Lung (tissue), 12 donors: ENCODE measurements around the gene PDZD4. TPM values are rescaled to one million over a fixed set of nuclear protein-coding genes. Genes with fewer than 3 reads are reported as not detected.

Source experiments
- ATAC-seq: fragments of 200-7000 bp; cut with Tn5 transposase; one replicate; pipeline ENCODE4 v1.9.1; 2020; ENCODE audit warnings: moderate number of reproducible peaks; ENCODE audit not compliant: insufficient read depth, low FRiP score
- DNase-seq, 3 donors: peaks; one replicate each; pipeline ENCODE4 v3.0.0-alpha.2; 2013 to 2017
- H3K27ac ChIP-seq, 2 donors: one replicate each; pipeline ENCODE4 v1.5.1; 2013; ENCODE audit warnings: mild to moderate bottlenecking in 2 of 2, moderate library complexity in 2 of 2, control low read depth in 1 of 2, inconsistent platforms in 1 of 2, low read depth in 1 of 2, low read length in 1 of 2
- H3K27me3 ChIP-seq, 3 donors: one replicate each; pipeline ENCODE4 v1.5.1; 2013; ENCODE audit warnings: low read length in 2 of 3; ENCODE audit not compliant: control insufficient read depth in 3 of 3, insufficient read depth in 3 of 3
- H3K36me3 ChIP-seq, 4 donors: one replicate each; pipeline ENCODE4 v1.5.1; 2013; ENCODE audit warnings: low read length in 4 of 4, mild to moderate bottlenecking in 1 of 4, moderate library complexity in 1 of 4; ENCODE audit not compliant: control insufficient read depth in 4 of 4, insufficient read depth in 4 of 4
- H3K4me1 ChIP-seq, 5 donors: one replicate each; pipeline ENCODE4 v1.5.1; 2013; ENCODE audit warnings: low read length in 5 of 5, mild to moderate bottlenecking in 2 of 5, moderate library complexity in 1 of 5; ENCODE audit not compliant: control insufficient read depth in 5 of 5, insufficient read depth in 5 of 5
- H3K4me3 ChIP-seq: one replicate; pipeline ENCODE4 v1.5.1; 2013; ENCODE audit warnings: mild to moderate bottlenecking, control low read depth, moderate library complexity
- H3K9ac ChIP-seq, 2 donors: one replicate each; pipeline ENCODE4 v1.5.1; 2013; ENCODE audit warnings: low read length in 2 of 2, control low read depth in 1 of 2; ENCODE audit not compliant: insufficient read depth in 1 of 2
- H3K9me3 ChIP-seq, 4 donors: one replicate each; pipeline ENCODE4 v1.5.1; 2013; ENCODE audit warnings: low read length in 3 of 4, mild to moderate bottlenecking in 1 of 4, moderate library complexity in 1 of 4; ENCODE audit not compliant: control insufficient read depth in 4 of 4, insufficient read depth in 3 of 4
- CTCF ChIP-seq: IDR thresholded peaks from 2 replicates; pipeline ENCODE4 v1.5.1; 2012; ENCODE audit warnings: mild to moderate bottlenecking; ENCODE audit errors: control extremely low read depth, extremely low read depth
- WGBS, 2 donors: extraction: QIAGEN DNeasy Blood & Tissue Kit; methylation state at CpG; one replicate each; pipeline ENCODE4 v1.1.7; 2013; 5-methylcytosine and 5-hydroxymethylcytosine counted together
- polyA plus RNA-seq, 2 donors: library from polyadenylated mRNA; stranded (reverse); fragments of 200-250 nt; gene quantifications; one replicate each; pipeline ENCODE4 v1.2.1, GENCODE V29; 2013
- total RNA-seq, 2 donors: library from RNA; depleted of rRNA in 1 of 2; stranded (reverse); fragments of >200 nt in 1 of 2; gene quantifications; one replicate each; pipeline ENCODE4 v1.2.1, GENCODE V29; 2014 to 2021
- donor health status: control.
- donor health status: control.
- donor health status: Bipolar disorder and iron deficiency.
- donor health status: healthy.
- donor health status: DM: yes; HTN: yes; CAD: no.

Gene PDZD4
- total and polyA plus RNA-seq, 4 donors, result 2.3 to 8.1 (median 3.8) TPM

GRCh38 chrX:153871451-153871850 is 41.1 kb upstream of the PDZD4 start:
- TF ChIP-seq CTCF, result no peak
- H3K9me3 ChIP-seq, result peaks cover 0 to 6% (median 0%) of the 10 kb centered on the region in 4 donors
- DNase-seq (no peak), ATAC-seq (no peak)
- H3K4me1 ChIP-seq, result no peaks in the 10 kb centered on the region
- WGBS, 2 donors, result 16 to 35% methylated on average over 5 to 6 of the region's 6 CpGs
- no peak overlapping the region for H3K9ac ChIP-seq
- no peaks in the 10 kb centered on the region for H3K36me3 ChIP-seq
- no peak overlapping the region for H3K4me3 ChIP-seq
- peaks cover 0 to 3% (median 0%) of the 10 kb centered on the region in 3 donors for H3K27me3 ChIP-seq
- H3K27ac ChIP-seq, result no peak overlapping the region

- no peak for ATAC-seq
- 36 to 59% methylated on average over 9 to 21 of the region's 21 CpGs for WGBS, 2 donors
Observed at GRCh38 chrX:153870791-153871360, 40.5 kb upstream of the PDZD4 start.

GRCh38 chrX:153870288-153870690 is 39.9 kb upstream of the PDZD4 start:
- no peak overlapping the region for H3K4me3 ChIP-seq
- no peak for ATAC-seq
- no peak for TF ChIP-seq CTCF

More at GRCh38 chrX:153870791-153871360, 40.5 kb upstream of the PDZD4 start:
- no peak overlapping the region for H3K4me3 ChIP-seq
- H3K27me3 ChIP-seq, result peaks cover 0 to 3% (median 0%) of the 10 kb centered on the region in 3 donors
- no peak overlapping the region for H3K9ac ChIP-seq
- DNase-seq, result no peak
- H3K27ac ChIP-seq, result no peak overlapping the region
- peaks cover 0 to 3% (median 0%) of the 10 kb centered on the region in 4 donors for H3K9me3 ChIP-seq
- no peaks in the 10 kb centered on the region for H3K4me1 ChIP-seq
- no peak for TF ChIP-seq CTCF
- no peaks in the 10 kb centered on the region for H3K36me3 ChIP-seq

More at GRCh38 chrX:153870288-153870690, 39.9 kb upstream of the PDZD4 start:
- no peak for DNase-seq
- H3K9me3 ChIP-seq, result peaks cover 0 to 3% (median 0%) of the 10 kb centered on the region in 4 donors
- WGBS, 2 donors, result 76 to 78% methylated on average over 10 to 11 of the region's 11 CpGs
- no peaks in the 10 kb centered on the region for H3K36me3 ChIP-seq
- H3K9ac ChIP-seq, result no peak overlapping the region
- H3K27ac ChIP-seq, result no peak overlapping the region
- peaks cover 0 to 3% (median 0%) of the 10 kb centered on the region in 3 donors for H3K27me3 ChIP-seq
- no peaks in the 10 kb centered on the region for H3K4me1 ChIP-seq
